WERI-Rb-1 (cell line): ENCODE data around the gene FBXL17.
A peak's percentile ranks its signal among the peaks of the same experiment; 100 is the strongest.

Experiments
- DNase-seq: peaks from one replicate; pipeline ENCODE4 v3.0.0-alpha.2; 2020
- H3K27ac ChIP-seq: fragments of 250-450 bp; sonication (Bioruptor Pico); 2 replicates; pipeline ENCODE4 v1.5.1; 2020; ENCODE audit warnings: mild to moderate bottlenecking, moderate library complexity
- H3K27me3 ChIP-seq: fragments of 250-450 bp; sonication (Bioruptor Pico); 2 replicates; pipeline ENCODE4 v1.5.1; 2021; ENCODE audit warnings: mild to moderate bottlenecking, low read depth, moderate library complexity; ENCODE audit not compliant: insufficient read depth, severe bottlenecking
- H3K36me3 ChIP-seq: fragments of 250-450 bp; sonication (Bioruptor Pico); 2 replicates; pipeline ENCODE4 v1.5.1; 2020; ENCODE audit warnings: mild to moderate bottlenecking, moderate library complexity
- H3K4me3 ChIP-seq: 2 replicates; pipeline ENCODE4 v1.5.1; 2011; ENCODE audit warnings: low read depth, mild to moderate bottlenecking, control low read depth, low read length
- H3K9me3 ChIP-seq: fragments of 250-450 bp; sonication (Bioruptor Pico); 2 replicates; pipeline ENCODE4 v1.5.1; 2021; ENCODE audit warnings: mild to moderate bottlenecking, moderate library complexity; ENCODE audit not compliant: severe bottlenecking
- TF ChIP-seq, protein P1 (sequence below): IDR thresholded peaks from 2 replicates; pipeline ENCODE4 v1.5.1; 2011; ENCODE audit warnings: low read depth, mild to moderate bottlenecking, control low read depth, inconsistent platforms, low read length

FBXL17 gene

GRCh38 chr5:108059334-108059733, 322.6 kb downstream of the FBXL17 start:
- no peaks in the 10 kb centered on the region for H3K36me3 ChIP-seq
- DNase-seq, result no peak
- H3K27ac ChIP-seq, result no peak overlapping the region
- H3K4me3 ChIP-seq, result no peak overlapping the region
- TF ChIP-seq, protein P1, sequence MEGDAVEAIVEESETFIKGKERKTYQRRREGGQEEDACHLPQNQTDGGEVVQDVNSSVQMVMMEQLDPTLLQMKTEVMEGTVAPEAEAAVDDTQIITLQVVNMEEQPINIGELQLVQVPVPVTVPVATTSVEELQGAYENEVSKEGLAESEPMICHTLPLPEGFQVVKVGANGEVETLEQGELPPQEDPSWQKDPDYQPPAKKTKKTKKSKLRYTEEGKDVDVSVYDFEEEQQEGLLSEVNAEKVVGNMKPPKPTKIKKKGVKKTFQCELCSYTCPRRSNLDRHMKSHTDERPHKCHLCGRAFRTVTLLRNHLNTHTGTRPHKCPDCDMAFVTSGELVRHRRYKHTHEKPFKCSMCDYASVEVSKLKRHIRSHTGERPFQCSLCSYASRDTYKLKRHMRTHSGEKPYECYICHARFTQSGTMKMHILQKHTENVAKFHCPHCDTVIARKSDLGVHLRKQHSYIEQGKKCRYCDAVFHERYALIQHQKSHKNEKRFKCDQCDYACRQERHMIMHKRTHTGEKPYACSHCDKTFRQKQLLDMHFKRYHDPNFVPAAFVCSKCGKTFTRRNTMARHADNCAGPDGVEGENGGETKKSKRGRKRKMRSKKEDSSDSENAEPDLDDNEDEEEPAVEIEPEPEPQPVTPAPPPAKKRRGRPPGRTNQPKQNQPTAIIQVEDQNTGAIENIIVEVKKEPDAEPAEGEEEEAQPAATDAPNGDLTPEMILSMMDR, result no peak
- H3K27me3 ChIP-seq, result no peaks in the 10 kb centered on the region
- no peaks in the 10 kb centered on the region for H3K9me3 ChIP-seq

GRCh38 chr5:108054349-108054748, 327.5 kb downstream of the FBXL17 start:
- Histone ChIP-seq H3K4me3 (no peak overlapping the region), H3K9me3 (peaks cover 3% of the 10 kb centered on the region), H3K27ac (no peak overlapping the region), H3K27me3 (no peaks in the 10 kb centered on the region), H3K36me3 (no peaks in the 10 kb centered on the region)
- no peak for DNase-seq
- TF ChIP-seq, protein P1, result no peak

DNA sequence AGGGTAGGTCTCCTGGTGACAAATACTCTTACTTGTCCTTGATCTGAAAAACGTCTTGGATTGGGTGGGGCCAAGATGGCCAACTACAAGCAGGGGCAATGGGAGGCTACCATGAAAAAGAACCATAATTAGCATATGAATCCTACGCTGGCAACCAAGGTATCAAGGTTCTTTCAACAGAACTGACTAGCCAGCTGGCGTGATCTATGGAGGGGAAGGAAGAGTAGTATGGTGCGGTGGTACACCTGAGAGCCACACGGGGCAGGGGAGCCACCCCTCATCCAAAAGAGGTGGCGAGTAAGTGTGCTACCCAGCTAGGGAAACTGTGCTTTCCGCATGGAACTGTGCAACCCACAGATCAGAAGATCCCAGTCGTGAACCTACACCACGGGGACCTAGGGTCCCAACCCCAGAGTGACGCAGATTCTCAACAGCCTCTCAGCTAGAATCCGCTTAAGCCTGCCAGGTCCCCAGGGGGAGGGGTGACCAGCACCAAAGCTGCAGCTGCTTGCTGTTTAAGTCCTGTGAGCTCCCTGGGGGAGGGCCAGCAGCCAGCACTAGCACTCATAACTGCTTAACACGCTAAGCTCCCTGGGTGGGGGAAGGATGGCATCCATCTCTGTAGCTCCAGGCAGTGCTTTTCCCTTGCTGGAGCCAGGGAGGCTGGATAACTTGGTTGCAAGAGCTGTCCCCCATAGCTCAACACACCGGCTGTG, 334.8 kb downstream of the FBXL17 start:
- H3K27ac ChIP-seq, result peak overlapping the region; percentile 75
- no peaks in the 10 kb centered on the region for H3K27me3 ChIP-seq
- no peak overlapping the region for H3K4me3 ChIP-seq
- peaks cover 8% of the 10 kb centered on the region for H3K9me3 ChIP-seq
- TF ChIP-seq, protein P1, result no peak
- no peaks in the 10 kb centered on the region for H3K36me3 ChIP-seq
- DNase-seq, result peak; percentile 97

DNA sequence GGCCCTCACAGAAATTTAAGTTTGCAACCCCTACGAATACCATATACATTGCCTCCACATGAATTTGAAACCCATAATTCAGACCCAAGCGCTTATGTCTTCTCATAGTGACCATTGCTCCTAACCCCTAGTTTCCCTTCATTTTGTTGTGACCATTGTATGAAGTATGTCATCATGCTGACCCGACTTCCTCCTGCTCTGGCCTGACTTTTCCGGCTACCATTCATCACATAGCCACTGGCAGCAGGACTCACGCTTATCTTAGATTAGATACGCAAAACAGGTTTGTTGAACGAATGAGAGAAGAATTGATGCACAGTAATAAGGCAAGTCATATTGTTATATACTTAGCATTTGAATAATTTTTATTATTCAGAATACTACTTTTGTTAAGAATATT, 345.4 kb downstream of the FBXL17 start:
- H3K27ac ChIP-seq, result no peak overlapping the region
- no peaks in the 10 kb centered on the region for H3K27me3 ChIP-seq
- TF ChIP-seq, protein P1, result no peak
- no peaks in the 10 kb centered on the region for H3K9me3 ChIP-seq
- DNase-seq, result no peak
- H3K36me3 ChIP-seq, result no peaks in the 10 kb centered on the region
- H3K4me3 ChIP-seq, result no peak overlapping the region

- no peak for DNase-seq
- no peak overlapping the region for H3K27ac ChIP-seq
- H3K27me3 ChIP-seq, result no peaks in the 10 kb centered on the region
- no peak overlapping the region for H3K4me3 ChIP-seq
- H3K36me3 ChIP-seq, result no peaks in the 10 kb centered on the region
- TF ChIP-seq, protein P1, result no peak
- no peaks in the 10 kb centered on the region for H3K9me3 ChIP-seq
Observed at GRCh38 chr5:108028883-108029282, 353.0 kb downstream of the FBXL17 start.

- Histone ChIP-seq H3K4me3 (no peak overlapping the region), H3K9me3 (no peaks in the 10 kb centered on the region), H3K27ac (no peak overlapping the region), H3K27me3 (no peaks in the 10 kb centered on the region), H3K36me3 (no peaks in the 10 kb centered on the region)
- TF ChIP-seq, protein P1, result no peak
- DNase-seq, result no peak
Observed at GRCh38 chr5:108028412-108028811, 353.5 kb downstream of the FBXL17 start.
